B cell (primary cell): ENCODE results near the gene RLBP1.

Experiments used
- EZH2 ChIP-seq: IDR thresholded peaks from 2 replicates; pipeline ENCODE4 v1.6.1; 2012; ENCODE audit warnings: borderline replicate concordance, low read depth, mild to moderate bottlenecking, moderate library complexity, low read length; ENCODE audit not compliant: insufficient read depth, poor library complexity, severe bottlenecking
- TF ChIP-seq, protein P1 (sequence below): fragments of 200-600 bp; IDR thresholded peaks from one replicate; pipeline ENCODE4 v1.8.0; 2022; ENCODE audit warnings: antibody characterized with exemption, mild to moderate bottlenecking

DNA sequence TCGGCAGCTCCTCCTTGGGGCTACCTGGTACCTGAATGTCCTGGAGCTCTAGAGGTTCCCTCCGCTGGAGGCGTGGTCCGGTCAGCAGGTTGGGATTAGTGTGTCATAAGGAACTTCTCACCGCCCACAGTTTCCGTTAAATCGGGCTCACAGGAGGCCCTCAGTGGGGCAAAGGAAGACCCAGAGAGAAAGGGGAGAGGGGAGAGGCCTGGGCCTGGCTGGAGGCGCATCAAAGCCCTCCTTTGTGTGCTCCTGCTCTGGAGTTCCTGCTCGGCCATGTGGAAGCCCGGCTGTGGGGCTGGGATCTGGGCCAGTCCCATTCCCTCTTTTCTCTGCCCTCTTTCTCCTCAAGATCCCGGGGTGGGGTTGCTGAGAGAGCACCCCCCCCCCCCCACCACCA is at the start of gene RLBP1:
- TF ChIP-seq, protein P1, sequence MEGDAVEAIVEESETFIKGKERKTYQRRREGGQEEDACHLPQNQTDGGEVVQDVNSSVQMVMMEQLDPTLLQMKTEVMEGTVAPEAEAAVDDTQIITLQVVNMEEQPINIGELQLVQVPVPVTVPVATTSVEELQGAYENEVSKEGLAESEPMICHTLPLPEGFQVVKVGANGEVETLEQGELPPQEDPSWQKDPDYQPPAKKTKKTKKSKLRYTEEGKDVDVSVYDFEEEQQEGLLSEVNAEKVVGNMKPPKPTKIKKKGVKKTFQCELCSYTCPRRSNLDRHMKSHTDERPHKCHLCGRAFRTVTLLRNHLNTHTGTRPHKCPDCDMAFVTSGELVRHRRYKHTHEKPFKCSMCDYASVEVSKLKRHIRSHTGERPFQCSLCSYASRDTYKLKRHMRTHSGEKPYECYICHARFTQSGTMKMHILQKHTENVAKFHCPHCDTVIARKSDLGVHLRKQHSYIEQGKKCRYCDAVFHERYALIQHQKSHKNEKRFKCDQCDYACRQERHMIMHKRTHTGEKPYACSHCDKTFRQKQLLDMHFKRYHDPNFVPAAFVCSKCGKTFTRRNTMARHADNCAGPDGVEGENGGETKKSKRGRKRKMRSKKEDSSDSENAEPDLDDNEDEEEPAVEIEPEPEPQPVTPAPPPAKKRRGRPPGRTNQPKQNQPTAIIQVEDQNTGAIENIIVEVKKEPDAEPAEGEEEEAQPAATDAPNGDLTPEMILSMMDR = no peak
- no peak for TF ChIP-seq EZH2
